ENCODE measurements around the gene HMGXB4.

DNA sequence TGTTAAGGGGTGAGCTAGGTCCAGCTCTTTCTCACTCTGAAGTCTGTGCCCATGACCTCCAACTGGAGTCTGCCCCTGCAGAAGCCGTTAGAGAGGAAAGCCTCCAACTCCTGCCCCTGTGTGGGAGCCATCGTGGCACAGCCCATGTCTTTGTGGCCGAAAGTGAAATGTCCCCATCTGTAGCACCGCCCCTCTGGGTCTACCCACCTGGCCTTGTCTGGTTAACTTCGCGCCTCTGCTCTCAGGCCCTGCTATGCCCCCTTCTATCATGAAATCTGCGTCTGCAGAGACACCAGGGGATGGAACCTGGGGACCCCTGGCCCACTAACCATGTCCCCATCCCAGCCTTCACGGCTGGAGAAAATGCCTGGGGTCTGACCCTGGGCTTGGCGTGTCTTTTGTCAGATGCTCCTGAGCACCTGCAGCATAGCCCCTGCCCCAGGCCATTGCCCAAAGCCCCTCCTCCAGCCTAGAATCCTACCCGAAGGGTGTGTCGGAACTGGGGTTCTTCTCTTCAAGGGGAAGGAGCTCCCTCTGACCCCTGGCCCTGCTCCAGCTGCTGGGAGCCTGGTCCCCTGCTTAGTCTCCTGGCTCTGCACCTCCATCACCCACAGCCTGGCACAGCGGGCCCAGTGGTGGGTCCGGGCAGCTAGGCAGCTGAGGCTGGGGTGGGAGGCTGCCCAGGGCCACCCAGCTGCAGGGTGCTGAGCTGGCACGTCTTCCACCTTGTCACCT, 87.8 kb downstream of the HMGXB4 start:
- no peak for TF ChIP-seq POLR2A (IDR thresholded peaks at IDR 0.05; ENCODE audit: low read length)
- TF ChIP-seq RFX5 (IDR thresholded peaks at IDR 0.05), result no peak

Measured in A549 (cell line).